CD4-positive, CD25-positive, alpha-beta regulatory T cell (primary cell): ENCODE results near the gene SLC22A25. TPM values are rescaled to one million over a fixed set of nuclear protein-coding genes. Genes with fewer than 3 reads are reported as not detected.

Experiments used
- ATAC-seq, 2 donors: fragments of 150-1000 bp; cut with Tn5 transposase; one replicate each; pipeline ENCODE4 v1.10.0; 2021; ENCODE audit warnings: low read depth in 2 of 2, moderate number of reproducible peaks in 2 of 2, moderate library complexity in 1 of 2
- DNase-seq, 3 donors: peaks; one replicate each; pipeline versions ENCODE4 v3.0.0 to v3.0.0-alpha.2; 2012 to 2022; ENCODE audit warnings: mixed read lengths in 1 of 3
- H3K27ac ChIP-seq: one replicate; pipeline ENCODE4 v1.7.0; 2013; ENCODE audit warnings: mild to moderate bottlenecking, low read length; ENCODE audit not compliant: insufficient read depth, poor library complexity, severe bottlenecking
- H3K27me3 ChIP-seq: one replicate; pipeline ENCODE4 v1.7.0; 2013; ENCODE audit warnings: low read length; ENCODE audit not compliant: control insufficient read depth, insufficient read depth
- H3K36me3 ChIP-seq: one replicate; pipeline ENCODE4 v1.7.0; 2013; ENCODE audit warnings: mild to moderate bottlenecking, low read length, moderate library complexity; ENCODE audit not compliant: control insufficient read depth, insufficient read depth
- H3K4me1 ChIP-seq: 2 replicates; pipeline ENCODE4 v1.7.0; 2013; ENCODE audit warnings: mild to moderate bottlenecking, low read length; ENCODE audit not compliant: insufficient read depth, control insufficient read depth, poor library complexity, severe bottlenecking
- H3K4me3 ChIP-seq: one replicate; pipeline ENCODE4 v1.7.0; 2013; ENCODE audit warnings: low read depth, mild to moderate bottlenecking, low read length, moderate library complexity
- H3K9me3 ChIP-seq, 2 experiments: 1 replicate in 1 of 2; 2 replicates in 1 of 2; pipeline ENCODE4 v1.7.0; 2013; ENCODE audit warnings: low read length in 2 of 2, mild to moderate bottlenecking in 1 of 2, moderate library complexity in 1 of 2; ENCODE audit not compliant: control insufficient read depth in 2 of 2
- H3K27ac Mint-ChIP-seq, 3 donors: one replicate each; pipeline ENCODE4 v1.8.0; 2020 to 2022; ENCODE audit warnings: mild to moderate bottlenecking in 3 of 3, mixed read lengths in 3 of 3, moderate library complexity in 2 of 3
- H3K27me3 Mint-ChIP-seq: one replicate; pipeline ENCODE4 v1.8.0; 2022; ENCODE audit warnings: mild to moderate bottlenecking, mixed read lengths
- H3K36me3 Mint-ChIP-seq: one replicate; pipeline ENCODE4 v1.8.0; 2020; ENCODE audit warnings: mixed read lengths
- H3K4me1 Mint-ChIP-seq, 4 donors: one replicate each; pipeline ENCODE4 v1.8.0; 2020 to 2022; ENCODE audit warnings: mixed read lengths in 4 of 4, mild to moderate bottlenecking in 1 of 4
- H3K4me3 Mint-ChIP-seq, 4 donors: one replicate each; pipeline ENCODE4 v1.8.0; 2020 to 2022; ENCODE audit warnings: mild to moderate bottlenecking in 4 of 4, mixed read lengths in 4 of 4, moderate library complexity in 3 of 4
- H3K9me3 Mint-ChIP-seq, 7 donors: one replicate each; pipeline ENCODE4 v1.8.0; 2020 to 2022; ENCODE audit warnings: mixed read lengths in 7 of 7, mild to moderate bottlenecking in 3 of 7, moderate library complexity in 2 of 7
- polyA plus RNA-seq, 4 donors: library from polyadenylated mRNA; unstranded; fragments of 300-500 nt; fragmentation: Illumina TruSeq; gene quantifications; one replicate each; pipeline ENCODE4 v1.2.3, GENCODE V29; 2021
- total RNA-seq: library from RNA; stranded (reverse); gene quantifications from one replicate; pipeline ENCODE4 v1.2.3, GENCODE V29; 2022

Gene SLC22A25
- total and polyA plus RNA-seq, 5 donors from 2014 or later = not detected

DNA sequence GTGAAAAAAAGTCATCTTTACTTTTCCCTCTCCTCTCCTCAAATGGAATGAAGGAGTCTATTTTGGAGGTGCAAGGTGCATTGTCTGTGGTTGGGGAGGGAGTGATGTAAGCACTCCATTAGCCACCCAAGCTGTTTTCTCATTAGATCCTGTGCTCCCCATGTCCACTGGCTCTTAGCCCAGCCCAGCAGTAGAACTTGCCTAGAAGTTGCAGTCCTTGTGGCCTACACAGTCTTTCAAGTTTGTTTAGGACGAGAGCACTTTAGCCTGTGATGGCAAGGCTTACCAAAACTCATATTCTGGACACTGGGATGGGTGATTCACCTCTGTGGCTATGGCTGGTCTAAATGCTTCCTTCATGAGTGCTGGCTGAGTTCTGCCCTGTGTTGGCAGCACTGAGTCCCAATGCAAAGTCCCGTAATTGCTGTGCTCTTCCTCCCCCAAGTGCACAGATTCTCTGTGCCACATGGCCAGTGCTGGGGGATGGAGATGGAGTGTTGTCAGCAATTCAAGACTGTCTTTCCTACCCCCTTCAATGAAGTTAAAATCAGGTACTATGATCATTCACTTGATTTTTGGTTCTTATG is 15.8 kb downstream of the SLC22A25 start:
- peaks cover 15% of the 10 kb centered on the region for H3K27me3 ChIP-seq
- no peak for DNase-seq
- no peak overlapping the region for H3K27ac ChIP-seq
- Mint-ChIP-seq H3K4me1 (no peaks in the 10 kb centered on the region), H3K27ac (no peak overlapping the region), H3K9me3 (peaks cover 0 to 4% (median 0%) of the 10 kb centered on the region in 7 donors), H3K4me3 (no peak overlapping the region), H3K27me3 (peaks cover 20% of the 10 kb centered on the region), H3K36me3 (peaks cover 4% of the 10 kb centered on the region)
- no peaks in the 10 kb centered on the region for H3K36me3 ChIP-seq
- no peak for ATAC-seq
- no peaks in the 10 kb centered on the region for H3K9me3 ChIP-seq
- H3K4me1 ChIP-seq = no peaks in the 10 kb centered on the region
- H3K4me3 ChIP-seq = no peak overlapping the region

DNA sequence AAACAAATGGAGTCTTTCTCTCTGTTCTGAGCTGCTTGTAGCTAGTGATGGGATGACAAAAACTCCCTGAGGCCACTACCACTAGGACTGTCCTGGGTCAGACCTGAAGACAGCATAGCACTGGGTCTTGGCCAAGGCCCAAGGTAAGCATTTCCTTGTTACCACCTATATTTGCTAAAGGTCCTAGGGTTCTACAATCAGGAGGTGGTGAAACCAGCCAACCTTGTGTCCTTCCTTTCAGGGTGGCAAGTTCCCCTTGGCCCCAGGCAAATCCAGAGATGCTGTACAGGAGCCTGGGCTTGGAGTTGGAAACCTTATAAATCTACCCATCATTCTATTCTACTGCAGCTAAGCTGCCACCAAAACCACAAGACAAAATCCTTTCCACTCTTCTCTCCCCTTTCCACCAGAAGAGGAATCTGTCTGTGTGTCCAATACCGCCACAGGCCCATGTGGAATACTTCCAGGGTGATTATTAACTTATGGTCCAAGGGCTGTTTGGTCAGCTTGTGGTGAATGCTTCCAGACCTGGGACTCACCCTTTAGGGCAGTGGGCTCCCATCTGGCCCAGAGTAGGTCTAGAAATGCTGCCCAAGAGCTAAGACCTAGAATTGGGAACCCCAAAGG is 16.8 kb downstream of the SLC22A25 start:
- Histone ChIP-seq H3K4me3 (no peak overlapping the region), H3K27ac (no peak overlapping the region), H3K27me3 (peaks cover 20% of the 10 kb centered on the region), H3K9me3 (no peaks in the 10 kb centered on the region), H3K4me1 (no peaks in the 10 kb centered on the region), H3K36me3 (no peaks in the 10 kb centered on the region)
- ATAC-seq = no peak
- Mint-ChIP-seq H3K4me1 (no peaks in the 10 kb centered on the region), H3K4me3 (no peak overlapping the region), H3K27me3 (peaks cover 28% of the 10 kb centered on the region), H3K36me3 (no peaks in the 10 kb centered on the region), H3K27ac (no peak overlapping the region), H3K9me3 (peaks cover 0 to 4% (median 0%) of the 10 kb centered on the region in 7 donors)
- DNase-seq = no peak

DNA sequence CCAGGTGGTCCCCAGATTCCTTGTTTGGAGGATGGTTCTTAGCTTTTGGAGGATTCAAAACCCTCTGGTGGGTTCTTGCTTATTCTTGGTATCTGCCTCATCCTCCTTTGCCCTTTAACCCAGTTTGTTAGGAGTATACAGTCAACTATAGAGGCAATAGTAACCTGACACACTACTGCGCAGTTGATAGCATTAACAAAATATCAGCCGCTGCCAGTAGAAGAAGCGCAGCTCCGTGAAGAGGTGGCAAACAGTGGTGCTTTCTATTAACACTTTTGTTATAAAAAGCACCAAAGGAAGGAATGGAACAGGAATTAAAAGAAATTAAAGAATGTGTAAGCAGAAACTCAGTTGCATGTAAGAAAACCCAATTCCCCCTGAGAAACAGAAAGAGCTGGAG is 29.3 kb downstream of the SLC22A25 start:
- H3K27me3 ChIP-seq = peaks cover 13% of the 10 kb centered on the region
- H3K4me1 Mint-ChIP-seq = no peaks in the 10 kb centered on the region
- no peak overlapping the region for H3K27ac Mint-ChIP-seq
- H3K4me1 ChIP-seq = no peaks in the 10 kb centered on the region
- peaks cover 27% of the 10 kb centered on the region for H3K27me3 Mint-ChIP-seq
- no peak overlapping the region for H3K27ac ChIP-seq
- peaks cover 0 to 6% (median 0%) of the 10 kb centered on the region in 7 donors for H3K9me3 Mint-ChIP-seq
- H3K36me3 ChIP-seq = no peaks in the 10 kb centered on the region
- DNase-seq (no peak), ATAC-seq (no peak)
- H3K36me3 Mint-ChIP-seq = no peaks in the 10 kb centered on the region
- H3K9me3 ChIP-seq = no peaks in the 10 kb centered on the region
- H3K4me3 ChIP-seq = no peak overlapping the region
- no peak overlapping the region for H3K4me3 Mint-ChIP-seq

GRCh38 chr11:63212742-63213141 is 30.7 kb downstream of the SLC22A25 start:
- ATAC-seq (no peak), DNase-seq (peak in 2 of 3 donors; percentile 25 to 29)
- peaks cover 28% of the 10 kb centered on the region for H3K27me3 Mint-ChIP-seq
- no peaks in the 10 kb centered on the region for H3K36me3 ChIP-seq
- H3K27me3 ChIP-seq = peaks cover 11% of the 10 kb centered on the region
- no peaks in the 10 kb centered on the region for H3K36me3 Mint-ChIP-seq
- H3K4me3 Mint-ChIP-seq = no peak overlapping the region
- no peaks in the 10 kb centered on the region for H3K4me1 ChIP-seq
- H3K27ac Mint-ChIP-seq = no peak overlapping the region
- peaks cover 0 to 6% (median 0%) of the 10 kb centered on the region in 7 donors for H3K9me3 Mint-ChIP-seq
- no peak overlapping the region for H3K4me3 ChIP-seq
- H3K9me3 ChIP-seq = no peaks in the 10 kb centered on the region
- H3K27ac ChIP-seq = no peak overlapping the region
- no peaks in the 10 kb centered on the region for H3K4me1 Mint-ChIP-seq

DNA sequence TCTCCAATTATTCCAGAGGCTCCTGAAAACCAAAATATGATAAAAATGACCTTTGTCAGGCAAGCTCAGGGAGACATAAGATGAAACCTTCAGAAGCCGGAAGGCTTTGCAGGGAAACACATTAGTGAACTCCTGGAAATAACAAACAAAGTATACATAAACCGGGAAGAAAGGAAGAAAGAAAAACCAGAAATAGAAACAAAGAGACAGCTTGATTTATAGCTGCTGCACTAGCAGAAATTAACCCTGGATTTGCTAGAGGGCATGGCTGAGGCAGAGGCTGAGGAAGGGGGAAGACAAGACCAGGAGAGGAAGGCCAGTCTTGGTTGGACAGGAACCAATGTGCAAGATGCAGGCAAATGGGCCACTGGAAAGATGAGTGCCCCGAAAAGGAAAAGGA is 33.3 kb downstream of the SLC22A25 start:
- Histone ChIP-seq H3K27ac (no peak overlapping the region), H3K36me3 (no peaks in the 10 kb centered on the region), H3K27me3 (peaks cover 11% of the 10 kb centered on the region), H3K4me3 (no peak overlapping the region), H3K4me1 (no peaks in the 10 kb centered on the region), H3K9me3 (no peaks in the 10 kb centered on the region)
- no peak for ATAC-seq
- Mint-ChIP-seq H3K27ac (no peak overlapping the region), H3K27me3 (peaks cover 33% of the 10 kb centered on the region), H3K36me3 (no peaks in the 10 kb centered on the region), H3K9me3 (peaks cover 0 to 4% (median 0%) of the 10 kb centered on the region in 7 donors), H3K4me3 (no peak overlapping the region), H3K4me1 (no peaks in the 10 kb centered on the region)
- no peak for DNase-seq

Other genes starting within 250 kb of the SLC22A25 start
- gene SLC22A8, start 227.8 kb downstream of the SLC22A25 start, total RNA-seq = not detected
- gene SLC22A8, start 227.8 kb downstream of the SLC22A25 start, polyA plus RNA-seq = not detected
- gene SLC22A24, start 99.4 kb downstream of the SLC22A25 start, total RNA-seq = not detected
- not detected for gene SLC22A24, start 99.4 kb downstream of the SLC22A25 start, polyA plus RNA-seq
- gene SLC22A9, start 126.2 kb upstream of the SLC22A25 start, total RNA-seq = not detected
- not detected for gene SLC22A9, start 126.2 kb upstream of the SLC22A25 start, polyA plus RNA-seq
- 1.8 TPM for gene PLAAT5, start 247.6 kb upstream of the SLC22A25 start, total RNA-seq
- not detected for gene PLAAT5, start 247.6 kb upstream of the SLC22A25 start, polyA plus RNA-seq